Parathyroid adenoma (tissue), 2 donors: ENCODE data around the gene TGFBR1.

Experiments used
- H2AFZ ChIP-seq: fragments of 300-600 bp; sonication (generic); one replicate; pipeline ENCODE4 v1.7.0; 2017; ENCODE audit warnings: antibody characterized with exemption, mild to moderate bottlenecking
- H3K27ac ChIP-seq: fragments of 300-600 bp; sonication (generic); one replicate; pipeline ENCODE4 v1.7.0; 2017
- H3K27me3 ChIP-seq: fragments of 300-600 bp; sonication (generic); one replicate; pipeline ENCODE4 v1.7.0; 2017; ENCODE audit warnings: low read length; ENCODE audit not compliant: control insufficient read depth, insufficient read depth
- H3K36me3 ChIP-seq: fragments of 300-600 bp; sonication (generic); one replicate; pipeline ENCODE4 v1.7.0; 2017; ENCODE audit warnings: low read length; ENCODE audit not compliant: control insufficient read depth, insufficient read depth
- H3K4me1 ChIP-seq: fragments of 300-600 bp; sonication (generic); one replicate; pipeline ENCODE4 v1.7.0; 2017; ENCODE audit warnings: control low read depth
- H3K4me2 ChIP-seq: fragments of 300-600 bp; sonication (generic); one replicate; pipeline ENCODE4 v1.7.0; 2017; ENCODE audit warnings: low read length
- H3K4me3 ChIP-seq: fragments of 300-600 bp; sonication (generic); one replicate; pipeline ENCODE4 v1.7.0; 2017; ENCODE audit warnings: low read depth, low read length
- H3K79me2 ChIP-seq: fragments of 300-600 bp; sonication (generic); one replicate; pipeline ENCODE4 v1.7.0; 2017; ENCODE audit warnings: control low read depth
- H3K9ac ChIP-seq: fragments of 300-600 bp; sonication (generic); one replicate; pipeline ENCODE4 v1.7.0; 2017; ENCODE audit warnings: mild to moderate bottlenecking
- H3K9me3 ChIP-seq: fragments of 300-600 bp; sonication (generic); one replicate; pipeline ENCODE4 v1.7.0; 2017; ENCODE audit warnings: low read length; ENCODE audit not compliant: control insufficient read depth
- CTCF ChIP-seq: fragments of 300-600 bp; sonication (generic); IDR thresholded peaks from one replicate; pipeline ENCODE4 v1.7.0; 2017; ENCODE audit warnings: antibody characterized with exemption, mild to moderate bottlenecking
- donor health status: primary hyperparathyroidism.

The TGFBR1 gene

DNA sequence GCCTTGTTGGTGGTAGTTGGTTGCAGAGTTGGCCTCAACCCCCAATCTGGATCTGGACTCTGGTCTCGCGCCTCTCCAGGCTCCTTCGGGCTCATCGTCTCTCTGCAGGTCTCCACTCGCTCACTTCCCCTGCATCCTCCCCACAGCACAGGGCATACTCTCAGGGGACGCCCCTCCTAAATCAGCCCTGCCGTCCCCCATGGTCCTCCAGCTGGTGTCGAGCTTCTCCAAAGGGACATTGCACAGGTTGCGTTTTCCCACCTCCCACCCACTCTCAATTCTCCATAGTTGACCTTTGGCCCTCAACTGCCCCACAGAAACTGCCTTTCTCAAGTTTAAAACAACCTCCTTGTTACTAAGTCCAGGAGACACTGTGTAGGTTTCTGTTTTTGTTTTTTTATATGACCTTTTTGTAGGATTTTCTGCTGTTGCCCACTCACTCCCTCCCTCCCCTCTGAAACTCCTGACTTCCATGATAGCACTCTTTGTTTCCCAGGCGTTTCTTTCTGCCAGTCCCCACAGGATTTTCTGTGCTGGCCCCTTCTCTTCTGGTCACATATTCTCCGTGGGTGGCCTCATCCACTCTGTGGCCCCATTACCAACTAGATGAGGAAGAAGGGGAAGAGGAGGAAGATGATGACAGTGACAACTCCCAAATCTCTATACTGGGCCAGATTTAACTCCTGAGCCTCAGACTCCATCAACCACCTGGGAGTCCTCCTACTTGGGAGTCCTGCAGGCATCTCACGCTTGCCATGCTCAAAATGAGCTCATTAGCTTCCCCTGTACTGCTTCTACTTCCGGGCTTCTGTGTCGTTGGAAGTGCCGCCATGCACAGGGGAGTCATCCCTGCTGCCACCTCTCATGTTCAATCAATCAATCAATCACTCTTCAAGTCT is 66.6 kb downstream of the TGFBR1 start:
- Histone ChIP-seq H3K4me3 (no peak overlapping the region), H2AFZ (no peak overlapping the region), H3K9me3 (no peaks in the 10 kb centered on the region), H3K4me1 (no peaks in the 10 kb centered on the region), H3K79me2 (no peaks in the 10 kb centered on the region), H3K36me3 (no peaks in the 10 kb centered on the region), H3K4me2 (no peak overlapping the region), H3K27ac (no peak overlapping the region), H3K9ac (no peak overlapping the region), H3K27me3 (no peaks in the 10 kb centered on the region)
- no peak for TF ChIP-seq CTCF

DNA sequence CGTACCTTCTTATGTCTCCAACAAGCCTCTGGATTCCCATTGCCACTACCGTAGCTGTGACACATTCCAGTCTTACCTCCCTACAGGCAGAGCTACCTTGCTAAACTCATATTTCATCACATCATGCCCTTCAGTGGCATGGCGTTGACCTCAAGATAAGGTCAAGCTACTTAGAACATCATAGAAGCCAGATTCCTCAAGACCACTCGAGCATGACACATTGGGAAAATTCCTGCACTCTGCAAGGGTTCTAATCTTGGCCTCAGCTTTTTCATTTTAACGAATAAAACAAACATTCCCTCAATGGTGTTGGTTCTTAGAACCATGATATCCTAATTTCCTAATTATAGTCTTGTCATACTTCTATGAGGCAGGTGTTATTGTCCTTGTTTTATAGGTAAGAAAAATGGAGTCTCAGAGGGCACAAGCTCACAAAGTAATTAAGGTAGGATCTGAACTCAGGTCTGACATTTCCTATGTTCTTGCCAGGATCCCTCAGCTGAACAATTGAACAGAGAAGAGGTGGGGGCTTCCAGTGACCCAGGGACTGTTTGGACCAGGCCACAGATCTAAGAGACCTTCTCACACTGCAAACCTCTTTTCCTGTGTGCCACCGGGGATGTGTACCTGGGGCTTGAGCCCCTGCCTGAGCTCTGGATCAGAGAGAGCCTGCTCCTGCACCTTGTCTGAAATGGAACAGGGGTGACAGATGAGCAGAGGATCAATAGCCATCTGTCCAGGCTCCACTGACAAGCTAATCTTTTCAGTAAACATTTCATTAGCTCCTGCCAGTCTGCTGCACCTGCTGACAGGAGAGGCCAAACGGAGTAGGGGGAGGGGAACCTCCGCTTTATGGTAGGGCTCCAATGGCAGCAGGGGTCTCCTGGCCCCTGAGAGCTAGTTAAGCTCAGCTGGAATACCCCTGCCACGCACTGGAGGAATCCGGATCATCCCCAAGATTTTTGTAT is 67.5 kb downstream of the TGFBR1 start:
- Histone ChIP-seq H3K27ac (no peak overlapping the region), H3K4me2 (no peak overlapping the region), H3K79me2 (no peaks in the 10 kb centered on the region), H3K9me3 (no peaks in the 10 kb centered on the region), H3K36me3 (no peaks in the 10 kb centered on the region), H3K4me3 (no peak overlapping the region), H3K4me1 (no peaks in the 10 kb centered on the region), H2AFZ (no peak overlapping the region), H3K27me3 (no peaks in the 10 kb centered on the region), H3K9ac (no peak overlapping the region)
- no peak for TF ChIP-seq CTCF

- no peaks in the 10 kb centered on the region for H3K79me2 ChIP-seq
- H3K9ac ChIP-seq, result no peak overlapping the region
- H3K4me3 ChIP-seq, result no peak overlapping the region
- no peak overlapping the region for H3K4me2 ChIP-seq
- H3K27ac ChIP-seq, result no peak overlapping the region
- H3K9me3 ChIP-seq, result no peaks in the 10 kb centered on the region
- H3K27me3 ChIP-seq, result no peaks in the 10 kb centered on the region
- H3K36me3 ChIP-seq, result no peaks in the 10 kb centered on the region
- H3K4me1 ChIP-seq, result no peaks in the 10 kb centered on the region
- no peak for TF ChIP-seq CTCF
- no peak overlapping the region for H2AFZ ChIP-seq
Observed at GRCh38 chr9:99173570-99174504, 68.9 kb downstream of the TGFBR1 start.

- no peaks in the 10 kb centered on the region for H3K9me3 ChIP-seq
- no peaks in the 10 kb centered on the region for H3K27me3 ChIP-seq
- no peaks in the 10 kb centered on the region for H3K4me1 ChIP-seq
- H3K36me3 ChIP-seq, result no peaks in the 10 kb centered on the region
- no peak for TF ChIP-seq CTCF
- no peak overlapping the region for H3K9ac ChIP-seq
- H3K4me3 ChIP-seq, result no peak overlapping the region
- no peaks in the 10 kb centered on the region for H3K79me2 ChIP-seq
- H3K27ac ChIP-seq, result no peak overlapping the region
- H2AFZ ChIP-seq, result no peak overlapping the region
- no peak overlapping the region for H3K4me2 ChIP-seq
Observed at GRCh38 chr9:99176527-99177013, 71.7 kb downstream of the TGFBR1 start.
